Dedifferentiated amniotic fluid mesenchymal stem cell (primary cell): Measurements from ENCODE around the gene KRT9.
"Not testable (repeated sequence)": the region's sequence is repeated elsewhere in the genome, so short reads cannot be mapped to it uniquely, and the experiment has no call there.

ENCODE experiments used
- DNase-seq: peaks from one replicate; pipeline ENCODE4 v3.0.0-alpha.2; 2016; ENCODE audit errors: extremely low spot score

The KRT9 gene

GRCh38 chr17:41571561-41572434 is at the start of gene KRT9:
Gene KRT9 (minus strand): TSS chr17:41572059. CDS start chr17:41571992, 67 bp downstream.
- no peak for DNase-seq

GRCh38 chr17:41621435-41621817 is 49.6 kb upstream of the KRT9 start:
- not testable (repeated sequence) for DNase-seq

- no peak for DNase-seq
These were observed 49.0 kb upstream of the KRT9 start for GRCh38 chr17:41620583-41621434.

- not testable (repeated sequence) for DNase-seq
These were observed 48.2 kb upstream of the KRT9 start for GRCh38 chr17:41619927-41620582.

- DNase-seq, result no peak
These were observed 47.4 kb upstream of the KRT9 start for GRCh38 chr17:41619036-41619926.

GRCh38 chr17:41618341-41619035 is 46.6 kb upstream of the KRT9 start:
- no peak for DNase-seq

- no peak for DNase-seq
These were observed 45.8 kb upstream of the KRT9 start for GRCh38 chr17:41617698-41618097.

- DNase-seq, result no peak
These were observed 45.3 kb upstream of the KRT9 start for GRCh38 chr17:41617136-41617535.

GRCh38 chr17:41616486-41616885 is 44.6 kb upstream of the KRT9 start:
- not testable (repeated sequence) for DNase-seq

- no peak for DNase-seq
These were observed 43.6 kb upstream of the KRT9 start for GRCh38 chr17:41615454-41615853.

GRCh38 chr17:41614767-41615166 is 42.9 kb upstream of the KRT9 start:
- not testable (repeated sequence) for DNase-seq

- no peak for DNase-seq
These were observed 42.2 kb upstream of the KRT9 start for GRCh38 chr17:41614098-41614497.

- no peak for DNase-seq
These were observed 41.6 kb upstream of the KRT9 start for GRCh38 chr17:41613277-41614082.

GRCh38 chr17:41612376-41613160 is 40.7 kb upstream of the KRT9 start, which contains the start of gene KRT16:
Gene KRT16 (minus strand): TSS chr17:41612767. CDS start chr17:41612688, 79 bp downstream.
- DNase-seq, result peak; percentile 47

- no peak for DNase-seq
These were observed 39.2 kb upstream of the KRT9 start for GRCh38 chr17:41610965-41611640.

- DNase-seq, result not testable (repeated sequence)
These were observed 38.2 kb upstream of the KRT9 start for GRCh38 chr17:41610061-41610517.

GRCh38 chr17:41606930-41607329 is 35.1 kb upstream of the KRT9 start:
- DNase-seq, result not testable (repeated sequence)

GRCh38 chr17:41602524-41602923 is 30.7 kb upstream of the KRT9 start:
- DNase-seq, result no peak
